Measurements from ENCODE around the gene ABTB2.
A peak's percentile ranks its signal among the peaks of the same experiment; 100 is the strongest.

The ABTB2 gene

GRCh38 chr11:34255101-34255500 is 102.7 kb downstream of the ABTB2 start:
- no peaks in the 10 kb centered on the region for H3K27me3 ChIP-seq (ENCODE audit: control insufficient read depth in 3 of 3, insufficient read depth in 3 of 3, low read depth in 1 of 3, low read length in 3 of 3)
- H2BK5ac ChIP-seq (ENCODE audit: low read length): no peak overlapping the region
- H3K79me1 ChIP-seq (ENCODE audit: low read depth, low read length): no peaks in the 10 kb centered on the region
- no peak overlapping the region for H3K18ac ChIP-seq (ENCODE audit: low read length)
- no peak overlapping the region for H2BK15ac ChIP-seq (ENCODE audit: low read length)
- H3K4me3 ChIP-seq (ENCODE audit: low read length in 2 of 2): no peak overlapping the region
- H3K14ac ChIP-seq (ENCODE audit: low read length): no peak overlapping the region
- no peak overlapping the region for H3K4me2 ChIP-seq (ENCODE audit: insufficient read depth, low read length, poor library complexity, severe bottlenecking)
- WGBS, 2 donors (ENCODE audit: extremely low coverage in 2 of 2, insufficient read length in 2 of 2, insufficient replicate concordance in 1 of 2): no CpG with 5 or more reads among the region's 2 CpGs
- no peak overlapping the region for H2BK12ac ChIP-seq (ENCODE audit: low read length)
- H3K36me3 ChIP-seq (replicated peaks in 1 of 2; ENCODE audit: control insufficient read depth in 2 of 2, insufficient read depth in 2 of 2, low read length in 2 of 2): no peaks in the 10 kb centered on the region
- no peak overlapping the region for H3K23ac ChIP-seq (ENCODE audit: low read depth, low read length, poor library complexity)
- no peak overlapping the region for H3K9ac ChIP-seq (ENCODE audit: low read depth, low read length, poor library complexity)
- H4K91ac ChIP-seq (ENCODE audit: low read depth, low read length, poor library complexity): no peak overlapping the region
- no peaks in the 10 kb centered on the region for H3K9me3 ChIP-seq (replicated peaks in 1 of 2; ENCODE audit: control insufficient read depth in 2 of 2, insufficient read depth in 1 of 2, low read depth in 1 of 2, low read length in 2 of 2)
- H3K27ac ChIP-seq (replicated peaks; ENCODE audit: low read length): no peak overlapping the region
- H3K4me1 ChIP-seq (ENCODE audit: control insufficient read depth in 2 of 2, insufficient read depth in 1 of 2, low read depth in 1 of 2, low read length in 2 of 2): peaks cover 5 to 10% of the 10 kb centered on the region in 2 donors
- H2BK120ac ChIP-seq (ENCODE audit: low read depth, low read length): no peak overlapping the region
- no peak overlapping the region for H3K4ac ChIP-seq (ENCODE audit: low read length)
- DNase-seq (ENCODE audit: low spot score): no peak
- H2AFZ ChIP-seq (ENCODE audit: low read length): no peak overlapping the region
- no peak overlapping the region for H2AK5ac ChIP-seq (ENCODE audit: low read depth, low read length)
- H4K8ac ChIP-seq (ENCODE audit: low read depth, low read length): no peak overlapping the region

GRCh38 chr11:34254011-34254410 is 103.8 kb downstream of the ABTB2 start:
- Histone ChIP-seq H3K4me3 (ENCODE audit: low read length in 2 of 2) (no peak overlapping the region), H2BK5ac (ENCODE audit: low read length) (no peak overlapping the region), H3K23ac (ENCODE audit: low read depth, low read length, poor library complexity) (no peak overlapping the region), H3K27me3 (ENCODE audit: control insufficient read depth in 3 of 3, insufficient read depth in 3 of 3, low read depth in 1 of 3, low read length in 3 of 3) (no peaks in the 10 kb centered on the region), H3K9me3 (replicated peaks in 1 of 2; ENCODE audit: control insufficient read depth in 2 of 2, insufficient read depth in 1 of 2, low read depth in 1 of 2, low read length in 2 of 2) (no peaks in the 10 kb centered on the region), H3K14ac (ENCODE audit: low read length) (no peak overlapping the region), H3K4me1 (ENCODE audit: control insufficient read depth in 2 of 2, insufficient read depth in 1 of 2, low read depth in 1 of 2, low read length in 2 of 2) (peaks cover 7 to 15% of the 10 kb centered on the region in 2 donors), H2BK12ac (ENCODE audit: low read length) (no peak overlapping the region), H2AFZ (ENCODE audit: low read length) (no peak overlapping the region), H3K4ac (ENCODE audit: low read length) (no peak overlapping the region), H2BK120ac (ENCODE audit: low read depth, low read length) (no peak overlapping the region), H4K8ac (ENCODE audit: low read depth, low read length) (no peak overlapping the region), H3K9ac (ENCODE audit: low read depth, low read length, poor library complexity) (no peak overlapping the region), H3K36me3 (replicated peaks in 1 of 2; ENCODE audit: control insufficient read depth in 2 of 2, insufficient read depth in 2 of 2, low read length in 2 of 2) (no peaks in the 10 kb centered on the region), H3K79me1 (ENCODE audit: low read depth, low read length) (no peaks in the 10 kb centered on the region), H3K4me2 (ENCODE audit: insufficient read depth, low read length, poor library complexity, severe bottlenecking) (no peak overlapping the region), H4K91ac (ENCODE audit: low read depth, low read length, poor library complexity) (no peak overlapping the region), H2AK5ac (ENCODE audit: low read depth, low read length) (no peak overlapping the region), H2BK15ac (ENCODE audit: low read length) (no peak overlapping the region), H3K27ac (replicated peaks; ENCODE audit: low read length) (no peak overlapping the region), H3K18ac (ENCODE audit: low read length) (no peak overlapping the region)
- no peak for DNase-seq (ENCODE audit: low spot score)
- no CpG with 5 or more reads among the region's 4 CpGs for WGBS, 2 donors (ENCODE audit: extremely low coverage in 2 of 2, insufficient read length in 2 of 2, insufficient replicate concordance in 1 of 2)

DNA sequence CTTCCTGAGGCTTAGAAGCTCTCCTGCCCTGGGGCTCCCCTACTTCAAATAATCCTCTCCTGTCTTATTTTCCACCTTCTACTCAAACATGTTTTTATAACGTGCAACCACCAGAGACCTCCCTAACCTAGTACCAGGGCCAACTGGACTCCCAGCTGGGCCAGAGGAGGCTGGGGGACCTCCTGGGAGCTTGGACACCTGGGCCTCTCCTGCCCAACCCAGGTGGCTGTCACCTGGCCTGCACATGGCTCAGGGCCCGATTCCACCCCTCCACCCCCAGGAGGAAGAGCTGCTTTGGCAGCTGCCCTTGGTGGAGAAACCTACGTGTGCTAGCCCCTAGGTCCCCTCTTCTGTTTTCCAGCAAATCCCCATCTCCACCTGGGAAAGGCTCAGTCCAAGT is 105.2 kb downstream of the ABTB2 start:
- H3K4me3 ChIP-seq (ENCODE audit: low read length in 2 of 2): no peak overlapping the region

DNA sequence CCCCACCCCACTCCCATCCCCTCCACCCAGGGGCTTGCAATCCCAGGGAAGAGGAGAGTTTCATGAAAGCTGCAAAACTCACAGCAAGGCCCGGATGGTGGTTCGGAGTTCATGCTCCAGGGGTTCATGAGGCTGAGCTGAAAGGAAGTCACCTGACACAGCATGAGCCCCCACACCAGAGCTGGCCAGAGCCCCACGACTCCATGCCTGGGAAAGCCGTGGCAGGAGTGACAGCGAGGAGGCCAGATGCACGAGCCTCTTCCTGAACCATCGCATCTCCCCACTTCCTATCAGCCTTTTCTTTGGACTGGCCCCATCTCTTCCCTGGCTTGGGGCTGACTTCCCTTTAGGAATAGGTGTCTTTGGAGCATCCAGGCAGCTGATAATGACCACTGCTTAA is 105.8 kb downstream of the ABTB2 start:
- no peak for DNase-seq (ENCODE audit: low spot score)
- H3K27ac ChIP-seq (replicated peaks; ENCODE audit: low read length): no peak overlapping the region
- H2AK5ac ChIP-seq (ENCODE audit: low read depth, low read length): no peak overlapping the region

More for the DNA sequence above, 105.2 kb downstream of the ABTB2 start:
- Histone ChIP-seq H3K9ac (ENCODE audit: low read depth, low read length, poor library complexity) (no peak overlapping the region), H2AK5ac (ENCODE audit: low read depth, low read length) (no peak overlapping the region), H3K9me3 (replicated peaks in 1 of 2; ENCODE audit: control insufficient read depth in 2 of 2, insufficient read depth in 1 of 2, low read depth in 1 of 2, low read length in 2 of 2) (no peaks in the 10 kb centered on the region), H3K79me1 (ENCODE audit: low read depth, low read length) (no peaks in the 10 kb centered on the region), H3K4me2 (ENCODE audit: insufficient read depth, low read length, poor library complexity, severe bottlenecking) (no peak overlapping the region), H2AFZ (ENCODE audit: low read length) (no peak overlapping the region), H2BK12ac (ENCODE audit: low read length) (no peak overlapping the region), H3K23ac (ENCODE audit: low read depth, low read length, poor library complexity) (no peak overlapping the region), H3K4ac (ENCODE audit: low read length) (no peak overlapping the region), H2BK15ac (ENCODE audit: low read length) (no peak overlapping the region), H3K36me3 (replicated peaks in 1 of 2; ENCODE audit: control insufficient read depth in 2 of 2, insufficient read depth in 2 of 2, low read length in 2 of 2) (no peaks in the 10 kb centered on the region), H3K4me1 (ENCODE audit: control insufficient read depth in 2 of 2, insufficient read depth in 1 of 2, low read depth in 1 of 2, low read length in 2 of 2) (peaks cover 7 to 16% of the 10 kb centered on the region in 2 donors), H3K18ac (ENCODE audit: low read length) (no peak overlapping the region), H4K8ac (ENCODE audit: low read depth, low read length) (no peak overlapping the region), H2BK120ac (ENCODE audit: low read depth, low read length) (no peak overlapping the region), H3K27me3 (ENCODE audit: control insufficient read depth in 3 of 3, insufficient read depth in 3 of 3, low read depth in 1 of 3, low read length in 3 of 3) (no peaks in the 10 kb centered on the region), H2BK5ac (ENCODE audit: low read length) (no peak overlapping the region), H3K14ac (ENCODE audit: low read length) (no peak overlapping the region), H4K91ac (ENCODE audit: low read depth, low read length, poor library complexity) (no peak overlapping the region), H3K27ac (replicated peaks; ENCODE audit: low read length) (no peak overlapping the region)
- no peak for DNase-seq (ENCODE audit: low spot score)
- no CpG with 5 or more reads among the region's 3 CpGs for WGBS, 2 donors (ENCODE audit: extremely low coverage in 2 of 2, insufficient read length in 2 of 2, insufficient replicate concordance in 1 of 2)

More for the DNA sequence above, 105.8 kb downstream of the ABTB2 start:
- Histone ChIP-seq H3K4me2 (ENCODE audit: insufficient read depth, low read length, poor library complexity, severe bottlenecking) (no peak overlapping the region), H2BK120ac (ENCODE audit: low read depth, low read length) (no peak overlapping the region), H3K79me1 (ENCODE audit: low read depth, low read length) (no peaks in the 10 kb centered on the region), H2AFZ (ENCODE audit: low read length) (no peak overlapping the region), H3K27me3 (ENCODE audit: control insufficient read depth in 3 of 3, insufficient read depth in 3 of 3, low read depth in 1 of 3, low read length in 3 of 3) (no peaks in the 10 kb centered on the region), H3K9me3 (replicated peaks in 1 of 2; ENCODE audit: control insufficient read depth in 2 of 2, insufficient read depth in 1 of 2, low read depth in 1 of 2, low read length in 2 of 2) (no peaks in the 10 kb centered on the region), H3K14ac (ENCODE audit: low read length) (no peak overlapping the region), H4K91ac (ENCODE audit: low read depth, low read length, poor library complexity) (no peak overlapping the region), H3K23ac (ENCODE audit: low read depth, low read length, poor library complexity) (peak overlapping the region; percentile 2), H3K18ac (ENCODE audit: low read length) (peak overlapping the region; percentile 24), H2BK15ac (ENCODE audit: low read length) (no peak overlapping the region), H3K4me1 (ENCODE audit: control insufficient read depth in 2 of 2, insufficient read depth in 1 of 2, low read depth in 1 of 2, low read length in 2 of 2) (peaks cover 7 to 16% of the 10 kb centered on the region in 2 donors), H3K4me3 (ENCODE audit: low read length in 2 of 2) (no peak overlapping the region), H3K4ac (ENCODE audit: low read length) (no peak overlapping the region), H3K9ac (ENCODE audit: low read depth, low read length, poor library complexity) (peak overlapping the region; percentile 47), H2BK12ac (ENCODE audit: low read length) (no peak overlapping the region), H4K8ac (ENCODE audit: low read depth, low read length) (no peak overlapping the region), H3K36me3 (replicated peaks in 1 of 2; ENCODE audit: control insufficient read depth in 2 of 2, insufficient read depth in 2 of 2, low read length in 2 of 2) (no peaks in the 10 kb centered on the region), H2BK5ac (ENCODE audit: low read length) (no peak overlapping the region)
- no CpG with 5 or more reads among the region's 7 CpGs for WGBS, 2 donors (ENCODE audit: extremely low coverage in 2 of 2, insufficient read length in 2 of 2, insufficient replicate concordance in 1 of 2)
